IMR-90 (cell line): ENCODE data around the gene ERRFI1. TPM values are rescaled to one million over a fixed set of nuclear protein-coding genes. Genes with fewer than 3 reads are reported as not detected.

Source experiments
- ATAC-seq: fragments of 200-7000 bp; cut with Tn5 transposase; 2 replicates; pipeline ENCODE4 v1.9.1; 2020; ENCODE audit warnings: low read depth, mild to moderate bottlenecking, moderate library complexity
- BruUV-seq: library from RNA; stranded (reverse); fragments of 400-500 nt; replicated peaks from 2 replicates; lab custom pipeline; 2021; lab: Mats Ljungman, UMichigan
- CTCF ChIA-PET: fragments of 300-600 bp; formaldehyde crosslinking; extraction: SDS; loops from one replicate; lab custom pipeline; 2021; ENCODE audit warnings: antibody characterized with exemption; lab: Yijun Ruan, JAX
- POLR2A ChIA-PET: fragments of 300-600 bp; sonication (Branson Sonifier 250); formaldehyde crosslinking; loops from one replicate; lab custom pipeline; 2022; ENCODE audit warnings: antibody characterized with exemption; ENCODE audit not compliant: unreplicated experiment; lab: Charles Lee
- DNase-seq: peaks from one replicate; pipeline ENCODE4 v3.0.0; 2013
- H2AFZ ChIP-seq: replicated peaks from 2 replicates; pipeline ENCODE3; 2013; ENCODE audit warnings: low read length, mild to moderate bottlenecking; ENCODE audit not compliant: poor library complexity
- H2AK5ac ChIP-seq: 2 replicates; pipeline ENCODE4 v1.6.1; 2013; ENCODE audit warnings: low read depth, low read length, inconsistent platforms
- H2AK9ac ChIP-seq: replicated peaks from 2 replicates; pipeline ENCODE3; 2013; ENCODE audit warnings: mild to moderate bottlenecking, low read depth, low read length, moderate library complexity; ENCODE audit not compliant: poor library complexity
- H2BK120ac ChIP-seq: 2 replicates; pipeline ENCODE4 v1.6.1; 2013; ENCODE audit warnings: low read depth, low read length, inconsistent platforms
- H2BK15ac ChIP-seq: 3 replicates; pipeline ENCODE4 v1.6.1; 2013; ENCODE audit warnings: low read depth, low read length, inconsistent platforms
- H2BK20ac ChIP-seq: 2 replicates; pipeline ENCODE4 v1.6.1; 2013; ENCODE audit warnings: low read depth, mild to moderate bottlenecking, inconsistent platforms, low read length, moderate library complexity
- H2BK5ac ChIP-seq: 2 replicates; pipeline ENCODE4 v1.6.1; 2013; ENCODE audit warnings: mild to moderate bottlenecking, low read depth, low read length, inconsistent platforms; ENCODE audit not compliant: poor library complexity, severe bottlenecking
- H3K14ac ChIP-seq: replicated peaks from 2 replicates; pipeline ENCODE4 v1.6.1; 2013; ENCODE audit warnings: low read depth, low read length, inconsistent platforms
- H3K18ac ChIP-seq: 2 replicates; pipeline ENCODE4 v1.6.1; 2013; ENCODE audit warnings: low read depth, low read length, control low read depth
- H3K23ac ChIP-seq: 2 replicates; pipeline ENCODE4 v1.6.1; 2013; ENCODE audit warnings: low read depth, low read length, inconsistent platforms
- H3K27ac ChIP-seq: 2 replicates; pipeline ENCODE4 v1.5.1; 2013; ENCODE audit warnings: mild to moderate bottlenecking, control low read depth, low read length; ENCODE audit not compliant: insufficient read depth
- H3K27me3 ChIP-seq: 2 replicates; pipeline ENCODE4 v1.6.1; 2013; ENCODE audit warnings: low read length; ENCODE audit not compliant: control insufficient read depth, insufficient read depth
- H3K36me3 ChIP-seq: 2 replicates; pipeline ENCODE4 v1.6.1; 2013; ENCODE audit warnings: low read length, mixed read lengths; ENCODE audit not compliant: control insufficient read depth, insufficient read depth
- H3K4ac ChIP-seq: 2 replicates; pipeline ENCODE4 v1.6.1; 2013; ENCODE audit warnings: low read depth, low read length, inconsistent platforms
- H3K4me1 ChIP-seq: 2 replicates; pipeline ENCODE4 v1.6.1; 2013; ENCODE audit warnings: low read length, mixed read lengths; ENCODE audit not compliant: control insufficient read depth, insufficient read depth
- H3K4me2 ChIP-seq: 2 replicates; pipeline ENCODE4 v1.6.1; 2013; ENCODE audit warnings: low read depth, mild to moderate bottlenecking, control low read depth, low read length, moderate library complexity
- H3K4me3 ChIP-seq: 2 replicates; pipeline ENCODE4 v1.5.1; 2013; ENCODE audit warnings: low read depth, mild to moderate bottlenecking, control low read depth, low read length, moderate library complexity; ENCODE audit not compliant: insufficient read depth
- H3K56ac ChIP-seq: 2 replicates; pipeline ENCODE4 v1.6.1; 2013; ENCODE audit warnings: low read length, inconsistent platforms; ENCODE audit not compliant: insufficient read depth; ENCODE audit errors: extremely low read depth
- H3K79me1 ChIP-seq, 2 experiments: 2 replicates each; pipeline ENCODE4 v1.6.1; 2013; ENCODE audit warnings: low read length in 2 of 2, inconsistent platforms in 1 of 2, low read depth in 1 of 2
- H3K9ac ChIP-seq: 2 replicates; pipeline ENCODE4 v1.6.1; 2013; ENCODE audit warnings: low read depth, low read length, control low read depth
- H3K9me1 ChIP-seq: 2 replicates; pipeline ENCODE4 v1.6.1; 2013; ENCODE audit warnings: low read length, inconsistent platforms; ENCODE audit not compliant: insufficient read depth
- H3K9me3 ChIP-seq: 2 replicates; pipeline ENCODE4 v1.6.1; 2013; ENCODE audit warnings: low read length; ENCODE audit not compliant: control insufficient read depth, insufficient read depth
- H4K20me1 ChIP-seq: 2 replicates; pipeline ENCODE4 v1.6.1; 2013; ENCODE audit warnings: low read length, inconsistent platforms; ENCODE audit not compliant: insufficient read depth
- H4K5ac ChIP-seq: 2 replicates; pipeline ENCODE4 v1.6.1; 2013; ENCODE audit warnings: mild to moderate bottlenecking, low read depth, low read length, control low read depth
- H4K8ac ChIP-seq, 2 experiments: 2 replicates each; pipeline ENCODE4 v1.6.1; 2013; ENCODE audit warnings: low read depth in 2 of 2, low read length in 2 of 2, control low read depth in 1 of 2, inconsistent platforms in 1 of 2
- H4K91ac ChIP-seq: 2 replicates; pipeline ENCODE4 v1.6.1; 2013; ENCODE audit warnings: low read depth, low read length, inconsistent platforms; ENCODE audit not compliant: insufficient read depth
- FOS ChIP-seq: fragments of 150-350 bp; IDR thresholded peaks from 2 replicates; pipeline ENCODE4 v1.6.1; 2016; ENCODE audit warnings: low read depth, low read length
- MXI1 ChIP-seq: IDR thresholded peaks from 2 replicates; pipeline ENCODE4 v1.6.1; 2012; ENCODE audit warnings: low read depth, mild to moderate bottlenecking, low read length, moderate library complexity, borderline replicate concordance
- RAD21 ChIP-seq: IDR thresholded peaks from 2 replicates; pipeline ENCODE4 v1.6.1; 2012; ENCODE audit warnings: low read length, improper control_type of control experiment
- SMC3 ChIP-seq: fragments of 150-350 bp; IDR thresholded peaks from 2 replicates; pipeline ENCODE4 v1.6.1; 2016; ENCODE audit warnings: low read depth, mild to moderate bottlenecking, antibody characterized with exemption, low read length, moderate library complexity
- WGBS, 2 experiments: methylation state at CpG; one replicate each; pipeline versions ENCODE4 v1.1.5 to v1.1.7; 2013; ENCODE audit warnings: missing lambda C conversion rate in 2 of 2; ENCODE audit not compliant: insufficient read length in 1 of 2; ENCODE audit errors: extremely low coverage in 2 of 2; 5-methylcytosine and 5-hydroxymethylcytosine counted together
- dilution Hi-C: fragments of 300-500 bp; cut with HindIII; formaldehyde crosslinking; loops from one replicate; pipeline ENCODE4 v1.14.3; 2018; ENCODE audit warnings: low sequenced_read_pairs; ENCODE audit not compliant: unreplicated experiment
- in situ Hi-C: fragments of 300-500 bp; cut with MboI; formaldehyde crosslinking; loops from 3 replicates; pipeline ENCODE4 v1.14.3; 2019; ENCODE audit warnings: low sequenced_read_pairs, inconsistent platforms, mixed read lengths
- intact Hi-C: fragments of 100-400 bp; cut with micrococcal nuclease; formaldehyde crosslinking; loops from 2 replicates; pipeline ENCODE4 v1.10.0; 2022
- polyA plus RNA-seq, 3 experiments: library from polyadenylated mRNA; depleted of rRNA; stranded (reverse); fragments of >200 nt; gene quantifications; 2 replicates each; pipeline ENCODE4 v1.2.3, GENCODE V29; 2012; ENCODE audit warnings: low replicate concordance in 1 of 3
- total RNA-seq: library from RNA; depleted of rRNA; stranded (reverse); fragments of >200 nt; gene quantifications from 2 replicates; pipeline ENCODE4 v1.2.3, GENCODE V29; 2012

ERRFI1 gene
- total and polyA plus RNA-seq, 2 of the 4 experiments (the other 2 are of a cell fraction): 101 to 145 TPM

- H4K5ac ChIP-seq: no peak overlapping the region
- H2AK9ac ChIP-seq: no peak overlapping the region
- no peak overlapping the region for H2AFZ ChIP-seq
- H2AK5ac ChIP-seq: no peak overlapping the region
- TF ChIP-seq MXI1 (no peak), RAD21 (no peak), SMC3 (no peak), FOS (no peak)
- intact Hi-C loops: no loop called here
- BruUV-seq: no TSS peak
- POLR2A ChIA-PET: no interaction called here
- H3K18ac ChIP-seq: no peak overlapping the region
- H2BK120ac ChIP-seq: no peak overlapping the region
- ATAC-seq: no peak
- 96% methylated on average over 3 of the region's 5 CpGs; no CpG with 5 or more reads in 1 of the 2 experiments for WGBS, 2 experiments
- H3K27ac ChIP-seq: no peak overlapping the region
- peaks cover 25 to 62% of the 10 kb centered on the region in 2 experiments for H3K79me1 ChIP-seq
- no peak overlapping the region for H3K14ac ChIP-seq
- no peak overlapping the region for H2BK20ac ChIP-seq
- no peak overlapping the region for H4K8ac ChIP-seq
- H4K20me1 ChIP-seq: peaks cover 26% of the 10 kb centered on the region
- peaks cover 30% of the 10 kb centered on the region for H3K36me3 ChIP-seq
- no peaks in the 10 kb centered on the region; the same call in 1 of the 2 replicates for H3K4me1 ChIP-seq
- CTCF ChIA-PET: no interaction called here
- H3K23ac ChIP-seq: no peak overlapping the region
- H3K4me2 ChIP-seq: no peak overlapping the region
- H3K4ac ChIP-seq: no peak overlapping the region
- no peak for DNase-seq
- H3K9me3 ChIP-seq: no peaks in the 10 kb centered on the region
- H4K91ac ChIP-seq: no peak overlapping the region
- dilution Hi-C loops: no loop called here
- no peak overlapping the region for H3K4me3 ChIP-seq
- no peak overlapping the region for H3K9ac ChIP-seq
- no peaks in the 10 kb centered on the region for H3K27me3 ChIP-seq
- in situ Hi-C loops: no loop called here
- H2BK15ac ChIP-seq: no peak overlapping the region
- no peak overlapping the region for H2BK5ac ChIP-seq
- H3K56ac ChIP-seq: no peak overlapping the region
- H3K9me1 ChIP-seq: no peaks in the 10 kb centered on the region
Observed at GRCh38 chr1:7972285-7972684, 53.8 kb downstream of the ERRFI1 start.
